Measurements from ENCODE around the gene TK2.

- TF ChIP-seq PHF8 (IDR thresholded peaks at IDR 0.05; ENCODE audit: borderline replicate concordance, low read depth), result no peak
- no peak for TF ChIP-seq FOSL2 (IDR thresholded peaks at IDR 0.05)
- TF ChIP-seq FOSL2 (CRISPR knock-in tag; IDR thresholded peaks at IDR 0.05), result no peak
- no peak for TF ChIP-seq POLR2AphosphoS2 (conservative IDR thresholded peaks at IDR 0.05; ENCODE audit: low read length)
- no peak for TF ChIP-seq RNF2 (IDR thresholded peaks at IDR 0.05; ENCODE audit: borderline replicate concordance, low read depth)
- no peak for TF ChIP-seq CTCF (IDR thresholded peaks at IDR 0.05)
These were observed 32.2 kb downstream of the TK2 start for GRCh38 chr16:66517586-66518263.
